Retinal pigment epithelial cell (primary cell): Measurements from ENCODE around the gene MYMK.

Experiments used
- DNase-seq: peaks from one replicate; pipeline ENCODE4 v3.0.0-alpha.2; 2010; ENCODE audit warnings: low read depth
- H3K4me3 ChIP-seq: 2 replicates; pipeline ENCODE4 v1.5.1; 2011; ENCODE audit warnings: mild to moderate bottlenecking, low read length, control low read depth, moderate library complexity
- TF ChIP-seq, protein P1 (sequence below): conservative IDR thresholded peaks from 2 replicates; pipeline ENCODE4 v1.5.1; 2011; ENCODE audit warnings: low read depth, low read length, control low read depth, inconsistent platforms

MYMK gene

DNA sequence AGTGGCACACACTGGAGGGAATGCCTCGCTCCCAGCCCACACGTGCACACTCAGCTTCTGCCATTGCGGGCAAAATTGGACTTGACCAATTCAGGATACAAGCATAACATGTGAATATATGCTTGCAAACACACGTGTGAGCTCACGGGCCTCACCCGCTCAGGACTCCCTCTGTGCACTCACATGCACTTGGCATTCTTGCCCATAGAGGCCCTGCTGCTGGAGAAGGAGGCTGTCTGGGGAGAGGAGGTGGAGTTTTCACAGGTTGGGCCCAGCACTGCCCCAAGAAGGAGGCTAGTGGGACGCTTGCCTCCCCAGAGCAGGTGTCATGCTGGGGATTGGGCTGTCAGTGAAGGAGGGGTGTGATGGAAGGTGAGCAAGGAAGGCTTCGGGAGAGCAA lies 1.7 kb downstream of the MYMK start:
- H3K4me3 ChIP-seq, result no peak overlapping the region
- TF ChIP-seq, protein P1, sequence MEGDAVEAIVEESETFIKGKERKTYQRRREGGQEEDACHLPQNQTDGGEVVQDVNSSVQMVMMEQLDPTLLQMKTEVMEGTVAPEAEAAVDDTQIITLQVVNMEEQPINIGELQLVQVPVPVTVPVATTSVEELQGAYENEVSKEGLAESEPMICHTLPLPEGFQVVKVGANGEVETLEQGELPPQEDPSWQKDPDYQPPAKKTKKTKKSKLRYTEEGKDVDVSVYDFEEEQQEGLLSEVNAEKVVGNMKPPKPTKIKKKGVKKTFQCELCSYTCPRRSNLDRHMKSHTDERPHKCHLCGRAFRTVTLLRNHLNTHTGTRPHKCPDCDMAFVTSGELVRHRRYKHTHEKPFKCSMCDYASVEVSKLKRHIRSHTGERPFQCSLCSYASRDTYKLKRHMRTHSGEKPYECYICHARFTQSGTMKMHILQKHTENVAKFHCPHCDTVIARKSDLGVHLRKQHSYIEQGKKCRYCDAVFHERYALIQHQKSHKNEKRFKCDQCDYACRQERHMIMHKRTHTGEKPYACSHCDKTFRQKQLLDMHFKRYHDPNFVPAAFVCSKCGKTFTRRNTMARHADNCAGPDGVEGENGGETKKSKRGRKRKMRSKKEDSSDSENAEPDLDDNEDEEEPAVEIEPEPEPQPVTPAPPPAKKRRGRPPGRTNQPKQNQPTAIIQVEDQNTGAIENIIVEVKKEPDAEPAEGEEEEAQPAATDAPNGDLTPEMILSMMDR, result peak; percentile 32
- no peak for DNase-seq

DNA sequence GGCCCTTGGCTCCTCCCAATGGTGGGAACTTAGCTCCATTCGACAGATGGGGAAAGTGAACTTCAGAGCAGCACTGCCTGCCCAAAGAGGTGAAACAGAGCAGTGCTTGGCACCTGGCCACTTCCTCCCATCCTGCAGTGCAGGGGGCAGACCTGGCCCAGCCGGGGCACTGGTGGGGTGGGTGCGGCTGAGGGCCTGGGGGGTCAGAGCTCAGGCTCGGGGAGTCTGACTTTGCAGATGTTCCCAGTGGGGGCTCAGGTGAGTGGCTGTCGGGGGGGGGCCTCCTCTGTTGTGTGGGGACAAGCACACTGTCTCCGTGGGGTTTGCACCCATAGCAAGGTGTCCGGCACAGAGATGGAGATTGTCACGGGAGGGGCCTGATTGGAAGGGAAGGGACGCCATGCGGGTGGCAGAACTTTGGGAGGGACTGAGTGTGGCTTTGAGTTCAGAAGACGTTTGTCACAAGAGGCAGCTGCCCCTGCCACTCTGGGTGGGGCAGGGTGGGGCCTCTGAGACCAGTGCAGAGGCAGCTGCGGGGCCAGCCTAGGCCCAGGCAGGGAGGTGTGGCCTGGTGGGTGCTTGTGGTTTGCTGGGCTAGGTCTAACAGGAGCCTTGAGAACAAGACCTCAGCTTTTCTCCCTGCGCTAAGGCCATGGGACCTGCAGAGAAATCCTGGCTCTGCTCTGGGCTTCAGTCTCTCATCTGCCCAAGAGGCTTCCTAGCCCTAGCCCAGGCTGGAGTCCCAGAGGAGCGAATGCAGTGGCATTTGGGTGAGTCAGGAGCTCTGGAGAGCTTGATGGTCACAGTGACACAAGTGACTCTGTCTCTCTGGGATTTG lies 2.5 kb downstream of the MYMK start:
- TF ChIP-seq, protein P1, result no peak
- no peak overlapping the region for H3K4me3 ChIP-seq
- DNase-seq, result no peak

DNA sequence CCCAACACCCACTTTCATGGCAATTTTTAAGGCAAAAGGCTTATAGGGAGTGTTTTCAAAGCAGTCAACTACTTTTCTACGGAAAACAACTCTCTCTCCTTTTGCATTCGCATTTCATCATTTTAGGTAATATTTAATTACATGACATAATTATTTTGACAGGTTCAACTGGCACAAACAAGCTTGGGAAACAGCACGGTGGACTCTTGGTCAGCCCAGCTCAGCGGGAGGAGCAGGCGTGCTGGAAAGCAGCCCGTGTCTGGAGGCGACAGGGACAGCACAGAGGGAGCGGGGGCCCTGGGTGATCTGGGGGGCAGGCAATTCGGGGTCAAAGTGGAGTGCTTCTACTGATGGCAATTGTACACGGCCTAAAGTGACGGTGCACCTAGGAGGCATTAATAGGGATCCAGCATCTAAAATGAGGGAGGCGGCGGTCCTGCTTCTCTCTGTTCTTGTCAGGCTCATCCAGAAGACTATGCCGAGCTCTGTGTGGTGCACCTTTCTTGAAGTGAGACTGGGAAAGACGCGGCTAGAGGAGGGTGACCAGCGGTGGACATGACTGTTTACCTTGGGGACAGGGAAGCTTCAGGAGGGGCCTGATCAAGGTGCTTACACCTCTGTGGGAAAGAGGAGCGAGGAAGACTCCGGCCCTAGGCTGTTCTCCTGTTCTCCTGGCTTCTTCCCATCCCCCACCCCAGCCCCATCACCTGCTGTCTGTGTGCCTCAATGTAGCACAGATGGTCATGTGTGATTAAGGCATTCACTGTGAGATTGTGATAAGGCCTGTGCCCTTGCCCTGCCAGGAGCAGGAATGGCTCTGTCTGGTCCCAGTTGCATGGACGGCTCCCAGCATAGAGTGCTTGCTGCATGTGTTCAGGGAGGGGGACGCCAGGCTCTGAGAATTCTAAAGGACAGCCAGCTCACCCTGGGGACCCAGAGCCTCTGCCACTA lies 3.4 kb downstream of the MYMK start:
- TF ChIP-seq, protein P1, result no peak
- peak; percentile 51 for DNase-seq
- H3K4me3 ChIP-seq, result no peak overlapping the region

DNA sequence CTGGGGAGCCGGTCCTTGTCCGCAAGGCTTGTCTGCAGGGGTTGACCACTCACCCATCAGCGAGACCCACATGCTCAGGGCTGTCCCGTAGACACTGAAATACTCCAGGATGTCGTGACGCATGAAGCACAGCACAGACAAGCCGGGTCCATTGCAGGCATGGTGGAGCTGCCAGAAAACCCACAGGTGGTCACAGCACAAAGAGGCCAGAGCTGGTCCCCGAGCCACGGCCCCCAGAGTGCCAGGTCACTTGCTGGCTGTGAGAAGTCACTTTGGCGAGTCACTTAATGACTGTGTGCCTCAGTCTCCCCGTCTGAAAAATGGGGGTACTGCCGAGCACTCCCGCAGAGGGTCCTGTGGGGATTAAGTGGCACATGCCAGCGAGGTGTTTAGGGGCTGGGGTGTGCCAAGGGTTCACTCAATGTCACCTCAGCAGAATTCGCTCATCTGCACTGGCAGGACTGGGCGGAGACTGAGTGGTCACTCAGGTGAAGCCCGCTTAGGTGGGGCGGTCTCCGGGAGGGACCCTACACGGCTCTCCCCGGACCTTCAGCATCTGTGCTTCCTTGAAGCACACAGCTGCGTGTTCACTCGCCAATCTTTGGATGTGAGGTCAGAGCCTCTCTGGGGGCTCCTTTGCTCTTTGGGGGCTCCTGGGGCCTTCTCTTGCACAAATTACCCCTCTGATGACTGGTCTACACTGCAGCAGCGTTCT lies 4.5 kb downstream of the MYMK start:
- TF ChIP-seq, protein P1, result no peak
- no peak for DNase-seq

DNA sequence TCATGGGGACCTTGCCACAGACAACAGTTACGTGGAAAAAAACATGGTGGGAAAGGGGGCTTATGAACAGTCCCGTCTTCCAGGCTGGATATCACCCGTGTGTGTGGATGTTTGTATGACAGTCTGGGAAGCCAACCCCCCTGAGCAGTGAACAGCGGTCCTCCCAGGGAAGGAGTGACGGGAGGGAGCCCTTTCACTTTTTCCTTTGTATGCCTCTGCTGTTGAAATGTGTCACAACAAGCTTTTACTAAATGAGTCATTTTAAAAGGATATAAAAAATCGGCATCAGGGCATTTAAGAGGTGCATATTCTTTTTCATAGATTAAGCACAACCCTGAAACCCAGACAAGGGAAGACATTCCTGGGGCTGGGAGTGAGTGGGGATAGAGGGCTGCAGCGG lies 5.1 kb downstream of the MYMK start:
- no peak for DNase-seq
- H3K4me3 ChIP-seq, result no peak overlapping the region
- TF ChIP-seq, protein P1, result no peak

More for the DNA sequence above, 4.5 kb downstream of the MYMK start:
- no peak overlapping the region for H3K4me3 ChIP-seq

DNA sequence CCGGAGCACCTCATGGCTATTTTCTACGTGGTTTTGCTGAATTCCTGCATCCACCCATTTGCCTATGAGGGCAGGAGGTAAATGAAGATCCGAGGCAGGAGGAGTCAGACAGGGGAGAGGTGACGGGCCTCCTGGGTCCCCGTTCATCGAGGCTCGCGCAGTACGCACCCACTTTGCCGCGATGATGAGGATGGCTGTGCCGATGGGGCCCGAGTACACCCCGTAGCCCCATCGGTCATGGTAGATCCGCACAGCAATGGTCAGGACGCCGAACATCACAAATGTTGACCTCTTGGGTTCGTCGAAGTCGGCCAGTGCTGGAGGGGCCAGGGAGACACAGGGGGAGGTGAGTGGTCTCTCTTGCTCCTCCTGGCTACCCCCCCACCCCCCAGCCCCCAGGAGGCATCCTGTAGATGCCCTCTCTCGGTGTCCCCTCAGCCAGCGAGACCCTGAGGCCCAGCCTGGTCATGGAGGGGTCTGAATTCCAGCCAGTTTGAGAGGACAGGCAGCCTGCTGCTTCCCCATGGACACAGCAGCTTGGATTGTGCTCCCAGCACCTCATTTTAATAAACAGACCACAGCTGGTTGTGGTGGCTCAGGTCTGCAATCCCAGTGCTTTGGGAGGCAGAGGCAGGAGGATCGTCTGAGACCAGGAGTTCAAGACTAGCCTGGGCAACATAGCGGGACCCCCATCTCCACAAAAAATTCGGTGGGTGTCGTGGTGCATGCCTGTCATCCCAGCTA lies 5.9 kb downstream of the MYMK start:
- TF ChIP-seq, protein P1, result no peak
- no peak overlapping the region for H3K4me3 ChIP-seq
- DNase-seq, result no peak
